Fibroblast of lung (primary cell): ENCODE measurements around the gene ZSWIM1. TPM values are rescaled to one million over a fixed set of nuclear protein-coding genes. Genes with fewer than 3 reads are reported as not detected.

ENCODE experiments used
- DNase-seq, 2 donors: peaks; one replicate each; pipeline versions ENCODE4 v3.0.0 to v3.0.0-alpha.2; 2010; ENCODE audit warnings: low read depth in 2 of 2
- H2AFZ ChIP-seq: 2 replicates; pipeline ENCODE4 v1.5.1; 2012; ENCODE audit warnings: low read length, control low read depth, inconsistent platforms
- H3K27ac ChIP-seq: 2 replicates; pipeline ENCODE4 v1.5.1; 2011; ENCODE audit warnings: low read length, control low read depth; ENCODE audit not compliant: insufficient read depth
- H3K27me3 ChIP-seq: 2 replicates; pipeline ENCODE4 v1.5.1; 2011; ENCODE audit warnings: mild to moderate bottlenecking, low read length; ENCODE audit not compliant: control insufficient read depth, insufficient read depth
- H3K36me3 ChIP-seq: 2 replicates; pipeline ENCODE4 v1.5.1; 2011; ENCODE audit warnings: low read length; ENCODE audit not compliant: control insufficient read depth, insufficient read depth
- H3K4me1 ChIP-seq: 2 replicates; pipeline ENCODE4 v1.5.1; 2011; ENCODE audit warnings: low read length; ENCODE audit not compliant: control insufficient read depth, insufficient read depth; ENCODE audit errors: extremely low read depth
- H3K4me2 ChIP-seq: 2 replicates; pipeline ENCODE4 v1.5.1; 2011; ENCODE audit warnings: low read length, control low read depth; ENCODE audit not compliant: insufficient read depth; ENCODE audit errors: extremely low read depth
- H3K4me3 ChIP-seq, 4 experiments: fragments of 200-600 bp in 1 of 4; sonication (generic) in 1 of 4; replicated peaks in 1 of 4; 2 replicates each; pipeline ENCODE4 v1.5.1; 2011 to 2016; ENCODE audit warnings: low read length in 4 of 4, low read depth in 3 of 4, mild to moderate bottlenecking in 3 of 4, control low read depth in 2 of 4, inconsistent platforms in 1 of 4, mixed read lengths in 1 of 4; ENCODE audit not compliant: insufficient read depth in 1 of 4; ENCODE audit errors: control extremely low read depth in 1 of 4
- H3K79me2 ChIP-seq: 2 replicates; pipeline ENCODE4 v1.5.1; 2012; ENCODE audit warnings: mild to moderate bottlenecking, low read length, inconsistent platforms; ENCODE audit not compliant: control insufficient read depth, insufficient read depth
- H3K9ac ChIP-seq: 2 replicates; pipeline ENCODE4 v1.5.1; 2011; ENCODE audit warnings: mild to moderate bottlenecking, low read length, control low read depth; ENCODE audit not compliant: insufficient read depth
- H3K9me3 ChIP-seq: 2 replicates; pipeline ENCODE4 v1.5.1; 2012; ENCODE audit warnings: low read depth, low read length; ENCODE audit not compliant: control insufficient read depth, insufficient read depth
- H4K20me1 ChIP-seq: 2 replicates; pipeline ENCODE4 v1.5.1; 2011; ENCODE audit warnings: low read length; ENCODE audit not compliant: control insufficient read depth, insufficient read depth; ENCODE audit errors: extremely low read depth
- CTCF ChIP-seq, 2 donors: IDR thresholded peaks in 1 of 2; conservative IDR thresholded peaks in 1 of 2; 1 replicate in 1 of 2; 2 replicates in 1 of 2; pipeline ENCODE4 v1.5.1; 2011 to 2012; ENCODE audit warnings: low read length in 2 of 2, control low read depth in 1 of 2, inconsistent platforms in 1 of 2, low read depth in 1 of 2, mild to moderate bottlenecking in 1 of 2
- EZH2 ChIP-seq: IDR thresholded peaks from 2 replicates; pipeline ENCODE4 v1.5.1; 2012; ENCODE audit warnings: low read length, control low read depth, mild to moderate bottlenecking; ENCODE audit errors: missing control alignments
- polyA plus RNA-seq, 2 donors: library from polyadenylated mRNA; depleted of rRNA in 1 of 2; stranded (reverse) in 1 of 2; unstranded in 1 of 2; fragments of >200 nt; gene quantifications; 2 replicates each; pipeline ENCODE4 v1.2.1, GENCODE V29; 2011 to 2012; ENCODE audit warnings: missing spikeins in 1 of 2
- total RNA-seq: library from RNA; depleted of rRNA; stranded (reverse); fragments of >200 nt; gene quantifications from 2 replicates; pipeline ENCODE4 v1.2.1, GENCODE V29; 2014

Gene ZSWIM1
- total and polyA plus RNA-seq, 2 donors (not counting 1 experiment from before 2014, with no cell fraction given): 3.4 to 4.5 TPM

- H3K4me1 ChIP-seq: peaks cover 2% of the 10 kb centered on the region
- peaks cover 8% of the 10 kb centered on the region for H3K36me3 ChIP-seq
- no peak overlapping the region for H3K9ac ChIP-seq
- TF ChIP-seq CTCF (conservative IDR thresholded peaks at IDR 0.05 in 1 of 2, IDR thresholded peaks at IDR 0.05 in 1 of 2; ENCODE audit: low read depth in 1 of 2, low read length in 2 of 2) (no peak), EZH2 (no peak)
- no peaks in the 10 kb centered on the region for H4K20me1 ChIP-seq
- no peak for DNase-seq
- no peaks in the 10 kb centered on the region for H3K27me3 ChIP-seq
- H3K9me3 ChIP-seq: no peaks in the 10 kb centered on the region
- peaks cover 6% of the 10 kb centered on the region for H3K79me2 ChIP-seq
- H2AFZ ChIP-seq: no peak overlapping the region
- H3K4me2 ChIP-seq: no peak overlapping the region
- no peak overlapping the region for H3K27ac ChIP-seq
- H3K4me3 ChIP-seq: no peak overlapping the region
These were observed 2.8 kb upstream of the ZSWIM1 start for GRCh38 chr20:45878076-45878761.

GRCh38 chr20:45882469-45883099, 1.6 kb downstream of the ZSWIM1 start:
- peaks cover 12% of the 10 kb centered on the region for H3K36me3 ChIP-seq
- no peak overlapping the region for H3K9ac ChIP-seq
- H2AFZ ChIP-seq: no peak overlapping the region
- peaks cover 2% of the 10 kb centered on the region for H3K4me1 ChIP-seq
- H4K20me1 ChIP-seq: no peaks in the 10 kb centered on the region
- no peaks in the 10 kb centered on the region for H3K9me3 ChIP-seq
- no peaks in the 10 kb centered on the region for H3K27me3 ChIP-seq
- H3K27ac ChIP-seq: no peak overlapping the region
- H3K4me3 ChIP-seq: no peak overlapping the region
- H3K4me2 ChIP-seq: no peak overlapping the region
- H3K79me2 ChIP-seq: peaks cover 11% of the 10 kb centered on the region
- TF ChIP-seq EZH2 (no peak), CTCF (conservative IDR thresholded peaks at IDR 0.05 in 1 of 2, IDR thresholded peaks at IDR 0.05 in 1 of 2; ENCODE audit: low read depth in 1 of 2, low read length in 2 of 2) (no peak)
- DNase-seq: no peak

GRCh38 chr20:45883100-45883469, 2.1 kb downstream of the ZSWIM1 start:
- H3K4me2 ChIP-seq: no peak overlapping the region
- DNase-seq: no peak
- H3K79me2 ChIP-seq: peaks cover 11% of the 10 kb centered on the region
- TF ChIP-seq CTCF (conservative IDR thresholded peaks at IDR 0.05 in 1 of 2, IDR thresholded peaks at IDR 0.05 in 1 of 2; ENCODE audit: low read depth in 1 of 2, low read length in 2 of 2) (no peak), EZH2 (no peak)
- no peak overlapping the region for H3K9ac ChIP-seq
- H3K9me3 ChIP-seq: no peaks in the 10 kb centered on the region
- no peaks in the 10 kb centered on the region for H4K20me1 ChIP-seq
- H3K36me3 ChIP-seq: peaks cover 12% of the 10 kb centered on the region
- no peak overlapping the region for H3K27ac ChIP-seq
- H3K4me3 ChIP-seq: no peak overlapping the region
- H2AFZ ChIP-seq: no peak overlapping the region
- no peaks in the 10 kb centered on the region for H3K27me3 ChIP-seq
- H3K4me1 ChIP-seq: peaks cover 2% of the 10 kb centered on the region
